Epithelial cell of esophagus (primary cell): ENCODE results near the gene ZFYVE21.
"Not testable (repeated sequence)": the region's sequence is repeated elsewhere in the genome, so short reads cannot be mapped to it uniquely, and the experiment has no call there.

Experiments
- DNase-seq: peaks from one replicate; pipeline ENCODE4 v3.0.0; 2010; ENCODE audit warnings: low read depth
- H3K4me3 ChIP-seq: 2 replicates; pipeline ENCODE4 v1.5.1; 2011; ENCODE audit warnings: mild to moderate bottlenecking, low read length, control low read depth
- CTCF ChIP-seq: IDR thresholded peaks from 2 replicates; pipeline ENCODE4 v1.5.1; 2011; ENCODE audit warnings: low read depth, mild to moderate bottlenecking, low read length, control low read depth, inconsistent platforms; ENCODE audit not compliant: insufficient read depth; ENCODE audit errors: missing control alignments

ZFYVE21 gene

GRCh38 chr14:103765526-103765925 lies 49.9 kb downstream of the ZFYVE21 start:
- TF ChIP-seq CTCF: no peak
- H3K4me3 ChIP-seq: no peak overlapping the region
- no peak for DNase-seq

GRCh38 chr14:103767336-103767894 lies 51.8 kb downstream of the ZFYVE21 start:
- DNase-seq: no peak
- no peak for TF ChIP-seq CTCF
- no peak overlapping the region for H3K4me3 ChIP-seq

GRCh38 chr14:103770500-103770899 lies 54.9 kb downstream of the ZFYVE21 start:
- TF ChIP-seq CTCF: no peak
- no peak for DNase-seq
- no peak overlapping the region for H3K4me3 ChIP-seq

GRCh38 chr14:103770902-103771301 lies 55.3 kb downstream of the ZFYVE21 start:
- no peak for TF ChIP-seq CTCF
- no peak overlapping the region for H3K4me3 ChIP-seq
- peak; percentile 7 for DNase-seq

GRCh38 chr14:103772078-103772712 lies 56.6 kb downstream of the ZFYVE21 start:
- H3K4me3 ChIP-seq: no peak overlapping the region
- no peak for DNase-seq
- TF ChIP-seq CTCF: no peak

GRCh38 chr14:103773521-103773920 lies 57.9 kb downstream of the ZFYVE21 start:
- no peak for TF ChIP-seq CTCF
- H3K4me3 ChIP-seq: no peak overlapping the region
- no peak for DNase-seq

GRCh38 chr14:103775506-103775905 lies 59.9 kb downstream of the ZFYVE21 start:
- H3K4me3 ChIP-seq: no peak overlapping the region
- DNase-seq: no peak
- no peak for TF ChIP-seq CTCF

GRCh38 chr14:103776319-103776718 lies 60.7 kb downstream of the ZFYVE21 start:
- not testable (repeated sequence) for DNase-seq, H3K4me3 ChIP-seq
